HG03039 (cell line): ENCODE data around the gene TSPO2.
A peak's percentile ranks its signal among the peaks of the same experiment; 100 is the strongest.

Experiments
- ATAC-seq: cut with Tn5 transposase; IDR thresholded peaks from one replicate; pipeline ENCODE4 v1.9.1; 2021; ENCODE audit warnings: mild to moderate bottlenecking, moderate library complexity; ENCODE audit not compliant: unreplicated experiment

TSPO2 gene

DNA sequence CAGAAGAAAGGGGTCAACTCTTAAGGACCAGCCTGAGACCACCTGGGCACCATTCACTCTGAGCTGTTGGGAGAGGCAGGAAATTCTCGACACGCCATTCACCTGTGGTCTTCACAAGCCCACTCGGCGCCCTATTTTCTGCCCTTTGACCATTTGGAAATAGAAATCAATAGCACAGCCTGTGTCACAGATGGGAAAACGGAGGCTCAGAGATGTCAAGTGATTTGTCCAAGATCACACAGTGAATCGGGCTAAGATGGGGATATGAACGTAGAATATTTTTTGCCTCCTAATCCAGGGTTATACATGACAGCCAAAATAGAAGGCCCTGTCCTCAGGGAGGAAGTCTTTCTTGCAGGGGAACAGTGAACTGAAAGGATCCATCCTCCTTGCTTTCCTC is 7.7 kb downstream of the TSPO2 start:
- no peak for ATAC-seq

DNA sequence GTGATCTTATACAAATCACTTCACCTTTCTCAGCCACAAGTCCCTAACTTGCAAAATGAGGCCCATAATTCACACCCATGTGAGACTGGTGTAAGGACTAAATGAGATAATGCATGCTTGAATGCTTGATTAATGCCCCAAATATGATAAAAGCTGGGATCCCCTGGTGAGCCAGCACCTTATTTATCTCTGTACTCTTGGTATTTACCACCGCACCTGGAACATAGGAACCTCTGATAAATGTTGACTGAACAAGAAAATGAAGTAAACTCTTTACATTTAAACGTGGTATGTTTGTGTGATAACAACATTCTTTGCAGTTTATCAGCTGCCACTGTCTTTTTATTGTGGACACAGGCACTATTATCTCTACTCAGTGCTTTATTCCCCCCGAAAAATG is 8.3 kb downstream of the TSPO2 start:
- ATAC-seq, result no peak

DNA sequence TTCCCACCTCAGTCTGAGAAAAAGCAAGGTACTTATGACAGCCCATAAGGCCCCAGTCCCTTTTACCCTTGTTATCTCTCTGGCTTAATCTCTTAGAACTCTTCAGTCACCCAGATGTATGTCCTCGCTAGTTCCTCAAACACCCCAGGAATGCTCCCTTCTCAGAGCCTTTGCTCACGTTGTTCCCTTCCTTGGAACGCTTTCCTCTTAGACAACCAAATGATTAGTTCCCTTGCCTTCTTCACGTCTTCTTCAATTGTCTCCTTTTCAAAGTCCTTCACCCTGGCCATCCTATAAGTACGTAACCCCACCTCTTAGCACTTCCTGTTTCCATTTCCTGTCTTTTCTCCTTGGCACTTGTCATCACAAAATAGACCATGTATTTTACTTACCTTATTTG is 9.6 kb downstream of the TSPO2 start:
- ATAC-seq, result no peak

DNA sequence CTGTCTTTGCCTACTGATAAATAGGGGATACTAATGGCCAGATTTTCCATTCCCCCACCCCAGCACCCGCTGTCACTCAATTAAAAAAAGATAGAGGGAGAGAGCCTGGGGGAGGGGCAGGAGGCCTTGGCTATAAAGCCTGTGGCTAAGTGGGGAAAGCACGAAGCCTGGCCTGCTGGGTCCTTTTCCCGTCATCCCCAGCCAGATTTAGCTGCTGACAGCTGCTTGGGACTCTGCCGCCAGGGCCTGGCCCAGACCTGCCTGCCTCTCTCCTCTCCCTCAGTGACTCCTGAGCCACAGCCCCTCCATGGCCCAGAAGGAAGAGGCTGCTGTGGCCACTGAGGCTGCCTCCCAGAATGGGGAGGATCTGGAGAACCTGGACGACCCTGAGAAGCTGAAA is 10.8 kb downstream of the TSPO2 start, which contains the start of gene APOBEC2:
Gene APOBEC2, plus strand, starts transcription at position 162 of the 400 bp plus-strand sequence. Its CDS starts 146 bp downstream, at position 308.
- no peak for ATAC-seq

DNA sequence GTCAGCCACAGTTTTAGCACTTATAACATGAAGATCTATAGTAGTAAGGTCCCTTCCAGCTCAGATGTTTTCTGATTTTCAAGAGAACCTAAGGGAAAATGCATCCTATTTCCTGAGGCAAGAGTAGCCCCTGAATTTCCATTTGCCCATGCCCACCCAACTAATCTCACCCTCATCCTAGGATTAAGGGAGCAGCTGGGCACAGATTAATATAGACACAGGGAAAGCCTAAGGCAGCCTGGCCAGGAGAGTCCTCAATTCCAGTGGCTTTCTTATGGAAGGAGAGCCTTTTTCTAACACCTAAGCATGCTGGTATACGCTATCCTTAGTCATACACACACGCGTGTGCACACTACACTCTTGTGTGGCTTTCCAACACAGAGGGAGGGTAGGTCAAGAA is 12.2 kb downstream of the TSPO2 start:
- ATAC-seq, result no peak

DNA sequence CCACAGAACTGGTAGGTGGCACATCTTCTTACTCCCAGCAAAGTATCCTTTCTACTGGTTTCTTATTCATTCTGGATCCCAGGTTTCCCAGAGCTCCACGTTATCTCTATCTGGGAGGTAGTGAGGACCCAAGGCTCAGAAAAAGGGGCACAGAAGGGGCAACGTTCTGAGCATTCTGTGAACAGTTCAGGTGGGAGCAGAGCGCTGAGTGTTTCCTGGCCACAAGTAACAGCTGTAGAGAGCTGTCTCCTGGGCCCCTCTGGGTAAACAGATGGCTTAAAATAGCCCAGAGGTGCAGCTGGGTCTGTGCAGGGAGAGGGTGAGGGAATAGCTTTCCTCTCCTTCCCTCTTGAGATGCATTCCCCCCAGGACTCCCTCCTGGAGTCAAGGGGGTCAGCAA is 12.9 kb downstream of the TSPO2 start:
- no peak for ATAC-seq

DNA sequence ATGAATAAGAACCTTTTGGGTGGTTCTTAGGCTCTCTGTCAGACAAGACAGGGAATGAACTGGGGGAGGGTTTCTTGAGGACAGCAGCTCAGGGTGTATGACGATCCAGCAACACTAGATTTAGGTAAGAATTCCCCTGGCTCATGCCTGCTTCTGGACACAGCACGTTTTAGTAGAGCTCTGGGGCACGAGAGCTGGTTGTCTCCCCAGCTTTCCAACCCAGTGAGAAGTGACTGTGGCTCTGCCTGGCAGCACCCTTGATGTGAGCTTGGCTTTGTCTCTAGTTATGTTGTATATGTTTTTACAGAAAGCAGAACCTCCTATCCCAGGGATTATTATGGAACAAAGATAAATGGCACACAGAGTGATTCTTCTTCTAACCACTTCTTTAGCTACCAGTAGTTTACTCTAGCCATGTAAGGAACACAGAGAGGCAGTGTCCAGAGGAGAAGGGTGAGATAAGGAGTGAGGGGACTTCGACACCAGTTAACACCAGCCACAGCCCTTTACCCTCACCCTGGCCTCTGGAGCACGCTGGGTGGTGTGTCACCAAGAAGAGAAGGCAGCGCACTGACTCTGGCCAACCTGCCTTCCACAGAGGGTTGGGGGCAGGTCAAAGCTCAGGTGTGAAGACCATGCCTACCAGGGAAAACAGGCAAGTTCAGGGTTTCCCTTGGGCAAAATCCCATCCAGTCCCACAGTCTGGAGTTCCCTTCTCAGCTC is 14.7 kb downstream of the TSPO2 start:
- ATAC-seq, result no peak

DNA sequence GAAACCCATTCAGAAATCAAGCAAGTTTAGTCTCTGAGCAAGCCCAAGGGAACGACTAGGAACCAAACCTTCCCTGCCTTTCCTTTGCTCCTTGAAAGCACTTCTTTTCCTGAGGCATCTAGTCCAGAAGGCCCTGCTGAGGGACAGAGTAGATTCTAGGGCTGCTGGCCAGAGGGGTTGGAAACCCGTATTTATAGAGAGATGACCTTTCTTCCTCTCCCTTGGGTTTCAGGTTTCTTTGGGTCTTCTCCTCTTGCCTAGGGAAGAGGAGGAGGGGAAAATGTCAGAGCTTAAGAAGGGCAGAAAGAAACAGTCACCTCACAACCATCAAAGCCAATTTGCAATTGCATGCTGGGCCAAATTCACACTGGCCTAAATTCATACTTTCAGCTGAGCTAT is 16.5 kb downstream of the TSPO2 start:
- ATAC-seq, result no peak

DNA sequence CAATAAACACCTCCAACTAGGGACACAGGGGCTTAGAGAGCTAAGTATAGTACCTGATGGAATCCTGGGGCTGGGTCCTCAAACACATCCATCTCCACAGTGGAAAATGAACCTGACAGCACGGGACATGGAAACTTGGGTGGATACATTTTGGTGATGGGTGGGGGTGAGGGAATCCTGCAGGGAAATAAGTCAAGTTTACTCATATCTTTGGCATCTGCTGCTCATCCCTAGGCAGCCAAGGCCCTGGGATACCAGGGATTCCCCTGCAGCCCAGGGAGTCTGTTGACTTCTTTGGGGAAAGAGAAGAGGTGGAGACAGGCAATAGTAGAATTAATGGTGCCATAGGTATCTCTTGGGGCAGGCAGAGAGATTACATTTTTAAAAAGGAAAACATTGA is 17.3 kb downstream of the TSPO2 start:
- no peak for ATAC-seq

DNA sequence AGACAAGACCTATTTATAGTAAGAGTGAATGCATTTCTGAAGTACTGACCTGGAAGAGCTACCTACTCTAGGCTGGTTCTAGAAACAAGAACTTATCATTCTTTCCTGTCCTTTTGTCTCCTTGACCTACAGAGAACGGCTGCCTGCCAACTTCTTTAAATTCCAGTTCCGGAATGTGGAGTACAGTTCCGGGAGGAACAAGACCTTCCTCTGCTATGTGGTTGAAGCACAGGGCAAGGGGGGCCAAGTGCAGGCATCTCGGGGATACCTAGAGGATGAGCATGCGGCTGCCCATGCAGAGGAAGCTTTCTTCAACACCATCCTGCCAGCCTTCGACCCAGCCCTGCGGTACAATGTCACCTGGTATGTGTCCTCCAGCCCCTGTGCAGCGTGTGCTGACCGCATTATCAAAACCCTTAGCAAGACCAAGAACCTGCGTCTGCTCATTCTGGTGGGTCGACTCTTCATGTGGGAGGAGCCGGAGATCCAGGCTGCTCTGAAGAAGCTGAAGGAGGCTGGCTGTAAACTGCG is 19.0 kb downstream of the TSPO2 start:
- no peak for ATAC-seq

DNA sequence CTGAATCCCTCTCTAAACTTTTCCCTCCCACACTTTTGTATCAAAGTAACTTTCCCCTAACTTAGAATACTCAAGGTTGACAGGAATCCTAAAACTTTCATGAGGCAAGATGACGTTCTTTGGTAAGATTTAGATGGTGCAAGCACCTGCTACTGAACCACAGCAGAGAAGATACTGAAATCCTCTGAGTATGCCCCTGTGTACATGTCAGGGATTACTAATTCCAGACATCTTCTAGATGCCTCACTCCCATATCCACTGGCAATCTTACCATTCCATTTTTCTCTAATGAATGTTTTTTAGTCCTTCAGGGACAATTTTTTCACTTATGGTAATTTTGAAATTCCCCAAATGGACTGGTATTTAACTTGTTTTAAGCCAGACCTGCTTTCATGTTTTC is 19.8 kb downstream of the TSPO2 start:
- ATAC-seq, result no peak

DNA sequence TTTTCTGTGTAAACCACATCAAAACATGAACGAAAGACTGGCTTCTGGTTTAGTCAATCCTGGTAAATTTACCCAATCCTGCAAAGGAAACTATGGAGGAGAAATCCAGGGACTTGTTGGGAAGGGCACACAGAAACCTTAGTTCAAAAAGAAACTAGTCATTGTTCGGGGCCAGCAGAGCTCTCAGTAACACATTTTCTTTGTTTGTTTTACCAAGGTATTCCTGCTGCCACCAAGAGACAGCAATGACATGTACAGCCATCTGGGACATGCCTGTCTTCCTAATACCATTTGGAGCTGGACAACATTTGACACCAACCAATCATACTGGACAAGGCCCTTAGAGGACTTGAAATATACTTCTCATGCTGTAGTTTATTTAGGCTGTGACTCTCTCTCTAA is 21.6 kb downstream of the TSPO2 start:
- ATAC-seq, result no peak

DNA sequence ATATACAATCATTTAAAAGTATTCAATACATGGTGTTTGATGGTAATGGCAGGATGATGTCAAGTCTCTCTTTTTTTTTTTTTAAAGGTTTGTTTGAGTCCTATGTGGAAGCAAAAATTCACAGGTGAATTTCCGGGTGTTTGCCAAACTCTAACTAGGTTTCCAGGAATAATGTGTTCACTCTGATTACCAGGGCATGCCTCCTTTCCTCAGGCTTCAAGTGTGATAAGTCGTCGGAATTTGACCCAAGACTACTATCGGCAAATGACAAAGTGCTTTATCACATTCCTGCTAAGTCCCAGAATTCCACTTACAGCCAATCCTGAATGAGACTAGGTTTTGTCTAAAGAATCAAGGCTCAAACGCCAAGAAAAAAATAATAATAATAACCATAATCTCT is 22.6 kb downstream of the TSPO2 start:
- no peak for ATAC-seq

DNA sequence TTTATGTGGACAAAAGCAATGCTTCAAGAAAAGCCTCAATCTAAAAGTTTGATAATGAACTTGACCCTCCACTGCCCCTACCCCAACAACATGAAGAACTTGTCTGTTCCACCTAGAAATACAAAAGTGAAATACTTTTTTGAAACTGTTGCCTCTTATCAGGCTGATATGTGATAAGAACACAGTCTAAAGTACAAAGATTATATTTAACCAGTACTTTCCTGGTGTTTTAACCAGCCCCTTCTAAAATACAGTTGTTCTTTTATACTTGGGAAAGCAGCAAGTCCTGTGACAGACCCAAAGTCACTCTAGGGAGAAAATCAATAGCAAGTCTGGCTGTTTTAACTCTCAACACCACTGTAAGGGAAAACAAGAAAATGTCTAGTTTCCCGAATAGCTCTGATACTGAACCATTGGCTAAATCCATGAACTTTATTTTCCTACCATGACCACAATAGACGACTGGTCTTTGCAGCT is 23.3 kb downstream of the TSPO2 start:
- no peak for ATAC-seq

DNA sequence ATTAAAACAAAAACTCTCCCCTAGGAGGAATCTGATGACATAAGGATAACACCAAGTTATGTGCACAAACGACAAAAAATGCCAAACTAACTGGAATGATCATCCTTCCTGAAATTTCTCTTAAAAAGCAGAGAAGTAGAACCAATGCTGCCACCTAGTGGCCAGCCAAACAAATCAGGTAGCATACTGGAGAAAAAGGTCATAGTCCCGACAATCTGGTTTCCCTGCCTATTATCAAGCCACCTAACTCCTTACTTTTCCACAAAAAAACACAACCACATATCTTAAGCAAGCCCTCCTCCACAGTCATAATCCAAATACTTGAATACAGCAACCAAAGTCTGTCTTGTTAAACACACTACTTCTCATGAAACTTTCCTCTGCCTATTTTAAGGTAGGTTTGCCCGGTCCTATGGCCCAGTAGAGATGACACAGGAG is 24.6 kb downstream of the TSPO2 start:
- ATAC-seq, result no peak

DNA sequence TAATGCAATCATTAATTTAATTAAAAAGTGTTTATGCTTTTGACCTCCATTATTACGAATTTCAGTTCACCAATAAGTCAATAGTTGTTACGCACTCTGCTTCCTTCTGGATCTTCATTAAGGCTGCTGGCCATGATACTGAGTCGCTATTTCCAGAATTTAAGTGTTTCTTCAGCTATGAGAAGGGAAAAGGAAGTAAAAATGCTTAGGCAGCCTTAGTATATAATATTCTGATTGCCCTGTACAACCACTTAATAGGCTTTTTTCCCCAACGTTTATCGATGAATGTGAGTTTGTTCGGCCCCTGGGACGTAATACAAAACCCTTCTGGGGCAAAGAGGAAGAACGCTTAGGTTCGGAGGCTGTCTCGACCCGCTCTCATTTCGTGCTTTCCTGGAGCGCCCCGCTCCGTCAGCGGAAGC is 29.2 kb downstream of the TSPO2 start:
- no peak for ATAC-seq

DNA sequence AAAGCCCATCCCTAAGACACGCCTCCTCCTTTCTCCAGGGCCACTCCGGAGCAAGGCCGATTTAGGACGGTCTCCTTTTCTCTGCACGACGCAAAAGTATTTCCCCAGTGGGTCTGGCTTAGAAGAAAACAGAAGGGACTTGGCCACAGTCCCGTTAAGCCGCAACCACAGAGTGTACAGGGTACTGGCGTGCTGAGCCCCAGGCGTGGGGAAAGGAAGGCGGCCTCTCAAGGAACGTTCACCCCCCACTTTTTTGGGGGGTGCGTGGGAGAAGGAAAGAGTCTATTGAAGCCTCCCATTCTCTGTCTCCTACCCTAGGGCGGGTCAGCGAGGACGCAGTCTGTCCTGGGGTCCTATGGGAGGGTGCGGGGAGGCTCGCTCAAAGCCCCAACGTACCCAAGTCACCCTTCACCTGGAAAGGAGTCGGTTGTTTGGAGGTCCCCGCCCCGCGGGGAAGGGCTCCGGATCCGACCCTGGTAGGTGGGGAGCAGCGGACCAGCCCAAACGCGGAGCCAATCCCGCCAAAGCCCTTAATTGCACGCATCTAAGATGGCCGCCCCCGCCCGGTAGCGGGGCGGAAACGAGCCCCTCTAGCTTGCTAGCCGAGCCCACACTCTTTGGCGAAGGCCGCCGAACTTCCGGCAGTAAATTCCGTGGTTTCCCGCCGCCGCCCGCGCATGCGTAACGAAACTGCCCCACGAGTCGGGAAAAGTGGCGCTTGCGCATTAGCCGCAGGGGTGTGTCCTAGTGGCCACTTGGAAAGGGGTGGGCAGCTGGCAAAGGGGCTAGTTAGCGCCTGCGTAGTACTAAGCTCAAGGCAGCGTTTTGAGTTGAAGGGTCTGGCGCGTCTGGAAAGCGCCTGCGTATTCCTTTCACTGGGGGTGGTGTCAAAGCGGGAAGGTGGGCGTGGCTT is 29.9 kb downstream of the TSPO2 start, which contains the start of gene OARD1:
Gene OARD1, minus strand, starts transcription at position 434 of the 913 bp plus-strand sequence. CDS start 722 bp downstream, outside the sequence.
- ATAC-seq, result peak; percentile 55

DNA sequence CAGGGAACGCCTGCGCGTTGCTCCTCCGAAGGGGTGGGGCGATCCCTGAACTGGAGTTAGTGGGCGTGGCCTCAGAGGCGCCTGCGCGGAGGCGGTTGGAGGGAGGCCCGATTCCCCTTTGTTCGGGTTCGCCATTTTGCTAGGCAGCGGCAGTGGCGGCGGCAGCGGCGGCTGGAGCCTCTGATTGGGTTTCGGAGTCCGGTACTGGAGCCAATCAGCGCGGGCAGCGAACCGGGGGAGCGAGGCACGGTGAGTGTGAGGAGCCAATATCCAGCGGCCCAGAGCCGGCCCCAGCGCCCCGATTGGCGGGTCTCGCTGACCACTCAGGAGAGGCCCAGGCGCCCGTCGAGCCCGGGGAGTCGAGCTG is 30.6 kb downstream of the TSPO2 start, which contains the start of gene NFYA:
Gene NFYA, plus strand, starts transcription at position 139 of the 367 bp plus-strand sequence. CDS start 6,116 bp downstream, outside the sequence.
- peak; percentile 59 for ATAC-seq

DNA sequence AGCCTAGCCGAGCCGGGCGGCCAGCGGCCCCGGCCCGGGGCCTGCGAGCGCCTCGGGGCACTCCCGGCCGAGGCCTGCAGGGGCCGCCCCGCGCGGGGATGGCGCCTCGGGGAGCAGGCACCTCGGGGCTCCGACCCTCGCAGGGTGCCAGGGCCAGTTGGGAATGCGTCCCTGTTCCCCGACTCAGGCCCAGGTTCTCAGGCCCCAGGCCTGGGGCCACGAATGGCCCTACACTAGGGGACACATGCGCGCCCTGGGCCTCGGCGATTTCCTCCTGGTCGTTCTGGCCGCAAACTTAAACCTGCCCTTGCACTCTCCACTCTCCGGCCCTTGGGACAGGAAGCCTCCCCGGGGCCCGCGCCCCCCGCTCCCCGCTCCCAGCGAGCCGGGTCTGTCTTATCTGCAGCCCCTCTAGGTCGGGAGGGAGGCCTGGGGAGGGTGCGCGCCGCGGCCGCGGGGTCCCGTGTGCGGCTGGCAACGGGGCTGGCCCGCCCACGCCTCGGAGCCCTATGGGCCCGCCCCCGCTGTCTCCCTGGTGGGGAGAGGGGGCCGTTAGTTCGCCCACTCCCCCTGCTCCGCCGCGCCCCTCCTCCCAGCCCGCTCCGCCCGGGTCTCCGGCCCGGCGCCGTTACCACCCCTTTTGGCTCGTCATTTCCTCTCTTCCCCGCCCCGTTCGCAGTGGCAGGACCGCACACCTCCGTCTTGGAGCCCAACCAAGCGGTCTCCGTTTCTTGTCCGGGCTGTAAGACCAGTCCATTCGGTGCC is 31.1 kb downstream of the TSPO2 start:
- ATAC-seq, result peak; percentile 25

DNA sequence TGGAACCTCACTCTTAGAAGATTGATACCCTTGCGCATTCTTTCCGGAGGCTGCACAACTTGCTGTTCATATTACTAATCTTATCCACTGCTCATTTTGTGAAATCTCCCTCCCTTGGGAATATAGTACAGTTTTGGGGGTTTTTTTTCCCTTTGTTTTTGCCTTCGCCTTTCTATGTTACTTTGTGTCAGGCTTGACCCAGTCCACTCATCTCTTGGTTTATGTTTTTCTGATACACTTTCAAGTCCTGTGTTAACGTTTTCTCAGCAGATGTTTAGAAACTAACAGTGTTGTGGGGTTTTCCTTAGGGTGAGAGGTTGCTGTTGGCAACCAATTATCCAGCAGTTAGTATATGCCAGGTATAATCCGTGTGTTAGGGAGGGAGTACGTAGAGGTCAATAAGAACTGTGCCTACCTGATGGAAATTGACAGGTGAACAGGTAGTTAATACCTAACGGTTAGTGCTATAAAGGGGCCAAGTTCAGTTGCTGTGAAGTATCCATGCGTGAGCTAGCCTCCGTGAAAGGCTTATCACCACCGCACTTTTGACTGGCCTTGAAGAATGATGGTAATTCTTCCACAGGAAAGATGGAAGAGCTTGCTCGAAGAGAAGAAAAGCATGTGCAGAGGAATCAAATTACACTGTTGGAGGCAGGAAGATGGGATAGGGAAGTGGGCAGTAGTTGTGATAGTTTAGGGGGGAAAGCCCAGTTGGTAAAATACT is 31.9 kb downstream of the TSPO2 start:
- ATAC-seq, result no peak
